GM19023 (cell line): ENCODE results near the gene DMTF1.
A peak's percentile ranks its signal among the peaks of the same experiment; 100 is the strongest.
"Not testable (repeated sequence)": the region's sequence is repeated elsewhere in the genome, so short reads cannot be mapped to it uniquely, and the experiment has no call there.

Experiments
- ATAC-seq: cut with Tn5 transposase; IDR thresholded peaks from one replicate; pipeline ENCODE4 v1.9.1; 2021; ENCODE audit warnings: mild to moderate bottlenecking, moderate library complexity; ENCODE audit not compliant: unreplicated experiment

Gene DMTF1

DNA sequence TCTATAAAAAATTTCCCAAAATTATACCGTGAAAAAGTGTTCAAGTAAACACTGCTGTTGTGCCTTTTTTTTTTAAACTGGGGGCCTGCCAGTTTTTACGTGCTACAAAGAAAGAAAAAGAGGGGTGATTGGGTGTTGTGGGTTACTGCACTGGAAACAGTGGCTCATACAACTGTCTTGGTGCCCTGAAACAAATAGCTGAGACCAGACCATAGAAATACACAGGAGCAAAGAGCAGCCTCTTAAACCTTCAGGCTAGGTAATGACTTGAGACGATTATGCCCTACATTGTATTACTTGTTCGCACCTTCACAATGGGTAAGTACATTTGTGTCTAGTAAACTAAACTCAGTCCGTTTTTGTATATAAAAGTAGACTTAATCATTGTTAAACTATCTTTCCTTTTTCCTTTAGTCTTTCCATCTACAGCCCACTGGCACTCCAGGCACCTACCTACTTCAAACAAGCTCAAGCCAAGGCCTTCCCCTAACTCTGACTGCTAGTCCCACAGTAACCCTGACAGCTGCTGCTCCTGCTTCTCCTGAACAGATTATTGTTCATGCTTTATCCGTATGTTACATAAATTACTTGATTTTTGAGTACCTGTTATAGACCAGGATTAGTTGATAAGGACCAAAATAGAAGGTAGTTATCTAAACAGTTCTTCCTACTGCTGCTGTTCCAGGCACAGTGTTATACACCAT is 40.7 kb downstream of the DMTF1 start:
- ATAC-seq = no peak

DNA sequence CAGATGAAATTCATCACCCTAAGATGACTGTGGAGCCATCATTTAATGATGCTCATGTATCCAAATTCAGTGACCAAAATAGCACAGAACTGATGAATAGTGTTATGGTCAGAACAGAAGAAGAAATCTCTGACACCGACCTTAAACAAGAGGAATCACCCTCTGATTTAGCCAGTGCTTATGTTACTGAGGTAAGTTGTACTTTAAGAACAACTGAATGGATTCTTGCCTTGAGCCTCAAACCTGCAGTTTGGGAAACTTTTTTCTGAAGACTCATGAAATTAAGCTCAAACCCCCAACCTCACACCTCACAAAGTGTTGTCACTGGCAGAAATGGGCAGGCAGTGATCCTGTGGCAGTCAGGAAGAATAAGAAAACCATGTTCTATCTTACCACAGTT is 41.7 kb downstream of the DMTF1 start:
- no peak for ATAC-seq

DNA sequence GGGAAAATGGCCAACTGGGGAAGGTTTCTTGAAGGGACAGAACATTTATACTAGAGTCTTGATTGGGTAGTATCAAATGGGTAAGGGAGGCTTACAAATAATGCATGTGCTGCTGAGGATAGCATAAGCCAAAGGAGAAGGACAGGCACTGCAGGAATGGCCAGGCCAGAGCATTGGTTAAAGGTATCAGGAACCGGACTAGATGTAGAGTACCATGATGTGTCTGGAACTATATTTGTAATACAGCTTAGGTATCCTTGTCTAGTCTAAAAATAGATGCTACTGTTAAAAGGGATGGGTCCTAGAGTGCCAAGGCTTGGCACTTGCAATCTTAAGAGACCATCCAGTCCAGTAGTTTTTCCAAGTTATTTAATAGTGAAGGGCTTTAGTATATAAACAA is 47.0 kb downstream of the DMTF1 start:
- ATAC-seq = no peak

DNA sequence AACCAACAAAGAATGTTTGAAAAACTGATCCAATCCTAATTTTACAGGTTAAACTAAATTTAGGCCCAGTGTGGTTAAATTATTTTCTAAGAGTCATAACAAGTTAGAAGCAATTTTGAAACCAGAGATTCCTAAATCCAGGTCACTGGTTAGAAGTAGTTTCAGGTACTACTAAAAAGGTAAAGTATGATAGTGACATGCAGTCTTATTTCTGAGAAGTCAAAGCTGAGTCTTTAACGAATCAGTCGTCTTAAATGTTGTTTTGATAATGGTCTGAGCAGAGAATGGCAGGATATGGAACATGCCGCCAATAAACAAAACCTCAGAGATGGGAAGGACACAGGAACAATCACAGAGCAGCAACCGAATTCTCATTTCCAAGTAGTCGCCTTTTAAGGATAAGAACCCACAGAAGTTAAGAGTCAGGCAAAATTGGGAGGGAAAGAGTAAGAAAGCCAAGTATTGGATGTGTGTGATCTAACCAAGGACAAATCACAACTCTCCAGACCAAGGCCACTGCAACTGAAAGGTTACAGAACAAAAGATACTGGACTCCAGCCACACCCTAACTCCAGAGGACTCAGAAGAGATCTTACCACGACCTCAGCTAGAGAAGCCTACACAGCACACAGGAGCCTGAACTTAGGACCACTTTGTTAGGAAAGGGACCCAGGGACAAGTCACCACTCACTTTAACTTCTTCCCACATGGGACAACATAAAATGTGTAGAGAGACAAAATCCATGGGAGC is 47.6 kb downstream of the DMTF1 start:
- no peak for ATAC-seq

DNA sequence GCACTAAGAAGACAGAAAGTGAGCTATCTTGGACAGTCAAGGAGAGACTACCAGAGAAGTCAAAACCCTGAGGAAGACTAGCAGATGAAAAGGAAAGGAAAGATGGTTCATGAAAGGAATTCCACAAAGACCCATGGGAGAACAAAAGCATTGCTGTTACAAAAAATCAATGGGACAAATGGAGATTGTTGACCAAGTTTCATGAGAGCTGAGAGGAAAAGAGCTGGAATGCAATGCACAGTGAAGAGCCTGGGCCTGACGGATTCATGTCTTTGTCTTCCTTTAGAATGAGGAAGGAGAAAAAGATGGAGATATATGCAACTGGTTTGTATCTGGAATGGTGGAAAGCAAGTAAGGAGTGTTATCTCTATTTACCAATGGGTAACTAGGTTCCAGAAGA is 50.0 kb downstream of the DMTF1 start:
- ATAC-seq = no peak

DNA sequence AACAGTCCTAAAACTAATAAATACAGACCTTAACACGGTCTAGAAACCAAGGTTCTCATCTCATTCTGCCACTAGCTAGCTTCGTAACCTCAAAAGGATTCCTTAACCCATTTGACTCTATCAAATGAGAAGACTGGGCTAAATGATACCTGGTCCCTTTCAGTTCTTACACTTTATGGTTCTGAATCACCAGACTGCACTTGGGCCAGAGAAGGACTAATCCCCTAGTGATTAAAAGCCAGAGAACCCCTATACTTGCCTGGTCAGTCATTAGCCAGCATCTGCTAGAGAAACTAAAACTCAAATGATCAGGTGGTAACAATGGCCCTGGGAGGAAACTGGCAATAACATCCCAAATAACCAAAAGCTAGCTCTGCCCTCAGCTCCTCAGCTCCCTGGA is 50.5 kb downstream of the DMTF1 start:
- no peak for ATAC-seq

DNA sequence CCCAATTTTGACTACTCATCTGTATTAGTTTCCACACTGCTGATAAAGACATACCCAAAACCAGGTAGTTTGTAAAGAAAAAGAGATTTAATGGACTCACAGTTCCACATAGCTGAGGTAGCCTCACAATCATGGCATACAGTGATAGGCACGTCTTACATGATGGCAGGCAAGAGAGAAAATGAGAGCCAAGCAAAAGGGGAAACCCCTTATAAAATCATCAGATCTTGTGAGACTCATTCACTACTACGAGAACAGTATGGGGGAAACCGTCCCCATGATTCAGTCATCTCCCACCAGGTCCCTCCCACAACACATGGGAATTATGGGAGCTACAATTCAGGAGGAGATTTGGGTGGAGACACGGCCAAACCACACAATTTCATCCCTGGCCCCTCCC is 51.7 kb downstream of the DMTF1 start:
- ATAC-seq = not testable (repeated sequence)

DNA sequence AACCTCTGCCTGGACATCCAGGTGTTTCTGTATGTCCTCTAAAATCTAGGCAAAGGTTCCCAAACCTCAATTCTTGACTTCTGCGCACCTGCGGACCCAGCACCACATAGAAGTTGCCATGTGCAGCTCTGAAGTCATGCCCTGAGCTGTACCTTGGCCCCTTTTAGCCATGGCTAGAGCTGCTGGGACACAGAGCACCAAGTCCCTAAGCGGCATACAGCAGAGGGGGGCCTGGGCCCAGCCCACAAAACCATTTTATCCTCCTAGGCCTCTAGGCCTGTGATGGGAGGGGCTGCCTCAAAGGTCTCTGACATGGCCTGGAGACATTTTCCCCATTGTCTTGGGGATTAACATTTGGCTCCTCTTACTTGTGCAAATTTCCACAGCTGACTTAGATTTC is 52.7 kb downstream of the DMTF1 start:
- ATAC-seq = no peak

DNA sequence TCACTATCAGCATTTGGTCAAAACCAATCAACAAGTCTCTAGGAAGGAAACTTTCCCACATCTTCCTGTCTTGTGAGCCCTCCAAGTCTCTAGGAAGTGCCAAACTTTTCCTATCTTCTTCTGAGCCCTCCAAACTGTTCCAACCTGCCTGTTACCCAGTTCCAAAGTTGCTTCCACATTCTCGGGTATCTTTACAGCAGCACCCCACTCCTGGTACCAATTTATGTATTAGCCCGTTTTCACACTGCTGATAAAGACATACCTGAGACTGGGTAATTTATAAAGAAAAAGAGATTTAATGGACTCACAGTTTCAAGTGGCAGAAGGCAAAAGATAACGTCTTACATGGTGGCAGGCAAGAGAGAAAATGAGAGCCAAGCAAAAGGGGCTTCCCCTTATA is 53.4 kb downstream of the DMTF1 start:
- not testable (repeated sequence) for ATAC-seq

DNA sequence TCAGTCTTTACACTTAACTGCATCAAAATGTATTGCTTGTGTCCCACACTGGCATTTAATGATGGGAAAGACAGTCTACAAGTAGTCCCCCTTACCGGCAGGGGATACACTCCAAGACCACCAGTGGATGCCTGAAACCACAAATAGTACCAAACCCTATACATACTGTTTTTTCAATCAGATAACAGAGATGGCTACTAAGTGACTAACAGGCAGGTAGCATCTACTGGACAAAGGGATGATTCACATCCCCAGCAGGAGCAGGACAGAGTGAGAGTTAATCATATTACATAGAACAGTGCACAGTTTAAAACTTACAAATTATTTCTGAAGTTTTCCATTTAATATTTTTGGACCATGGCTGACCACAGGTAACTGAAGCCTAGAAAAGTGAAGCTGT is 54.1 kb downstream of the DMTF1 start:
- ATAC-seq = no peak

DNA sequence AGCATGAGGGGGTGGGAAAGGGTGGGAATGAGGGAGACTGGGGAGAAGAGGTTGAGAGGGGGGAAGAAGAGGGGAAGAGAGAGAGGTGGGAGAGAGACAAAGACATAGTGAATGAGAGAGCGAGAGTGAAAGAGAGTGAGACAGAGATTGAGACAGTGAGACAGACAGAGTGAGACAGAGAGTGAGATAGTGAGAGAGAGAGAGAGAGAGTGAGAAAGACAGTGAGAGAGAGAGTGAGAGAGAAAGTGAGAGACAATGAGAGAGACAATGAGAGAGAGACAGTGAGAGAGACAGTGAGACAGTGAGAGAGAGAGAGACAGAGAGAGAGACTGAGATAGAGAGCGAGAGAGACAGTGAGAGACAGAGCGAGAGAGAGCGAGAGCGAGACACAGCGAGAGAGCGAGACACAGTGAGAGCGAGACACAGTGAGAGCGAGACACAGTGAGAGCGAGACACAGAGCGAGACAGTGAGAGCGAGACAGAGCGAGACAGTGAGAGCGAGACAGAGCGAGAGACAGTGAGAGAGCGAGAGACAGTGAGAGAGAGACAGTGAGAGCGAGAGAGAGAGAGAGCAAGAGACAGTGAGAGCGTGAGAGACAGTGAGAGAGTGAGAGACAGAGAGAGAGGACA is 57.2 kb downstream of the DMTF1 start:
- no peak for ATAC-seq

DNA sequence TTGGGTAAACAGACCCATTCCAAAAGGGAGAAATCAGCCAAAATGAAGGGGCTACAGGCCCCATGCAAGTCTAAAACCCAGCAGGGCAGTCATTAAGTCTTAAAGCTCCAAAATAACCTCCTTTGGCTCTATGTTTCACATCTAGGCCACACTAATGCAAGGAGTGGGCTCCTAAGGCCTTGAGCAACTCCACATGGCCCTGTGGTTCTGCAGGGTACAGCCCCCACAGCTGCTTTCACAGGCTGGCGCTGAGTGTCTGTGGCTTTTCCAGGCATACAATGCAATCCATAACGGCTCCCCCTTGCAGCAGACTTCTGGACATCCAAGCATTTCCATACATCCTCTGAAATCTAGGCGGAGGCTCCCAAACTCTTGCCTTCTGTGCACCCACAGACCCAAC is 58.3 kb downstream of the DMTF1 start:
- ATAC-seq = no peak

DNA sequence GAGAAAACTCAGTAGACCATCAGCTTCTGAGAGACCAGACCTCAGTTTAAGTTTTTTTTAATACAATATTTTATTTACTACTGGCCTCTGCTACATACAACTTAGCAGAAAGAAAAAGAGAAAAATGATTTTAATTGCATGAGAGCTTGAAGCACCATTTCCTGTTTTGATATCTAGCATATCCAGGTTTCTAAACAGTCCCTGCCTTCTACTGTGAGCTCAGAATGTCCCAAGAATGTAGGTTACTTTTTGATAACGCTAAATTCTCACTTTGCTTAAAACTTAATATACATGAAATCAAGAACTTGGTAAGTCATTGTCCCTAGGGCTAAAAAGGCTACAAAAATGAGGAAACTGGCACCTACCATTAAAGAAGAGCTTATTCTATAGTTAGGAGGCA is 60.2 kb downstream of the DMTF1 start:
- no peak for ATAC-seq

DNA sequence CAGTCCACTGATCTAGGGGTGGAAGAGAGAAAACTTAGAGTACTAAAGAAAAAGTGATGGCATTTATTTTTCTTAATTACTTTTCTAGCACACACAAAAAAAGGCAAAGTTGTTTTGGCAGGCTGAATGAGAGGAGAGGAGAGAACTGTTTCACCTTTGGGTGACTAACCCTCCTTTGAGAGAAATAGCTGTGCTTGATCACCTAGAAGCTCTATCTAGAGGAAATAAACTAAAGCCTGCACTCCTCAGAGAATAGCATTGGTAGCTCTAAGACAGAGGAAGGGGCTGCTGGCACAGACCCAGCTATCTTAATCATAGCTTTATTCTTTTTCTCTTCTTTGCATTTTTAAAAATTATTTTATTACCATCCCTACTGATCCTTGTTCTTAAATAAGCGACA is 61.0 kb downstream of the DMTF1 start:
- no peak for ATAC-seq

DNA sequence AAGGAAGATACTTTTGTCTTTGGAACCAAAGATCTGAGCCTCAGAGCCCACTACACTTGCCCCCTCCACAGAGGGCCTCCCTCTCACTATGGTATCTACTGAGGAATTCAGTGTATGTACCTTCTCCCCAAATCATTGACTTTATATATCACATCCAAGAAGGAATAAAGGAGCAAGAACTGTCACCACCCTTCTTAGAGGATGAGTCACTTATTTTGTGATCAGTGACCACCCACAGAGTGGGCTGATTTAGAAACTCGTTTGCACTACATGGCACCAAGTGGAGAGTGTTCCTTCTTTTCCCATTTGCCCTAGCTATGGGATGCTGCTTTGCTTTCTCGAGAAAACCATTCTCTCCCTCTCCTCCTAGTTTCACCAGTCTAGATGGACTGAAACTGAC is 61.6 kb downstream of the DMTF1 start:
- ATAC-seq = no peak

DNA sequence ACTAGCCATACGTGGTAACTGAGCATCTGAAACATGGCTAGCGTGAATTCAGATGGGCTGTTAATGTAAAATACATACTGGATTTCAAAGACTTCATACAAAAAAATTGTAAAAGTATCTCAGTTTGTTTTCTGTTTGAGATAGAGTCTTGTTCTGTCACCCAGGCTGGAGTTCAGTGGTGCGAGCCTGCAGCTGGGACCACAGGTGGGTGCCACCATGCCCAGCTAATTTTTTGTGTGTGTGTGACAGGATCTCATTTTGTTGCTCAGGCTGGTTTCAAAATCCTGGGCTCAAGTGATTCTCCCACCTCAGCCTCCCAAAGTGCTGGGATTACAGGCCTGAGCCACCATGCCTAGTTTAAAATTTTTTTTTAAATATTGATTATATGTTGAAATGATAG is 62.8 kb downstream of the DMTF1 start:
- ATAC-seq = no peak

DNA sequence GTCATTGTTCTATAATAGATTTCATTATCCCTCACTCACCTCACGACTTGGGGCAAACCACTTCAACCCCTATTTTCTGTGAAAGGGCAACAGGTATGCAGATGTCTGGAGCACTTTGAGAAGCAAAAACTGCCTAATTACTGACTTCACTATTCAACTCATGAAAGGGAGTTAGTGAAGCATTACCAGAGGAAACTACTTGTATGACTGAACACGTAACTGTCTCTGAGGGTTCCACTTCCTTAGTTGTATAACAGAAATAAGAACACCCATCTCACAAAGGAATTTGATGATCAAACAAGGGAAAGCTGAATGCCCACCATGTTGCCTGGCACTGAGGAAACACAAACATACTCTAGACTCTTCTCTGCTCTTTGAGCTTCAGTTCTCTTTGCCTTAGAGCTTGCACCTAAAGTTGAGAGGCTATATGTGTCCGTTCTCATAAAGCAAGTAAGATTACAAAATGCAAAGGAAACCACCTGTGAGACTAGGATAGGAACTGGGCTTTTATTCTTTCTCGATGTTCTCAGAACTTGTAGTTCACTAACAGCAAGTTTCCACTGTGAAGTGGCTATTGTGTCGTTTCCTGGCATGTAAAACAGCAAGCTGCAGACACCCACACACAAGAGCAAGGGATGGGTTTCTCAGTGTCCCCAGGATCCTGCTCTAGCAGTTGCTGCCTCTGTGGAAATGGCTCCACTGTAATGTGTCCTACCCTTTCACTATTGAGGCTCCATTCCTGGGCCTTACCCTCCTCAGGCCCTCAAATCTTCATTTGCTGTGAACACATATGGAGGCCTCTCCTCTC is 64.7 kb downstream of the DMTF1 start:
- peak; percentile 48 for ATAC-seq

DNA sequence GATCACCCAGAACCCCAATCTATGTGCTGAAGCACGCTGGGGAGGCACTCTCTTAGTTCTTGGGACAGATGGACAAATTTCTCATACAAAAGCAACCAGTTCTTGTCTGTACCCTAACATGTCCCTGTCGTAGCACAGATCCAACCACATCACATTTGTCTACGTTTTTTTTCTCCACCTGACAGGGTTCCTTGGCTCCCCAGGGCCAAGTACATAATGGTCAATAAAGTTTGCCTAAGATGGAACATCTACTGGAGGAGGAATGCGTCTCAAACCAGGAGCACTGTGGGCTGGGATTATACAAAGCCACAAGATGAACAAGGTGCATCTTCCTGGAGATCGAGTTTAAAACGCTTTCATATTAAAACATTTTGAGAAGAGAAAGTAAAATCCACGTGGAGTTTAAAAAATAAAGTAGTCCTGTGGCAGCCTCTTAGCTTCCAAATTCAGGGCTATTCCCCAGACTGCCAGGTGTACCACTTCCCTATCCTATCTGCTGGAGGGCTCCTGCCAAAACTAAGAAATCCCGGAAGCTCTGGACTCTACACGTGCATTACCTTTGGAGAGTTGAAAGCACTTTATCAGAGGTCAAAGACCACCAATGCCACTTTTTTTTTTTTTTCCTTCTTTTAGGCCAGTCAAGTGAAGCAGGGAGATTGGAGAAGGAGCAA is 65.9 kb downstream of the DMTF1 start:
- no peak for ATAC-seq

DNA sequence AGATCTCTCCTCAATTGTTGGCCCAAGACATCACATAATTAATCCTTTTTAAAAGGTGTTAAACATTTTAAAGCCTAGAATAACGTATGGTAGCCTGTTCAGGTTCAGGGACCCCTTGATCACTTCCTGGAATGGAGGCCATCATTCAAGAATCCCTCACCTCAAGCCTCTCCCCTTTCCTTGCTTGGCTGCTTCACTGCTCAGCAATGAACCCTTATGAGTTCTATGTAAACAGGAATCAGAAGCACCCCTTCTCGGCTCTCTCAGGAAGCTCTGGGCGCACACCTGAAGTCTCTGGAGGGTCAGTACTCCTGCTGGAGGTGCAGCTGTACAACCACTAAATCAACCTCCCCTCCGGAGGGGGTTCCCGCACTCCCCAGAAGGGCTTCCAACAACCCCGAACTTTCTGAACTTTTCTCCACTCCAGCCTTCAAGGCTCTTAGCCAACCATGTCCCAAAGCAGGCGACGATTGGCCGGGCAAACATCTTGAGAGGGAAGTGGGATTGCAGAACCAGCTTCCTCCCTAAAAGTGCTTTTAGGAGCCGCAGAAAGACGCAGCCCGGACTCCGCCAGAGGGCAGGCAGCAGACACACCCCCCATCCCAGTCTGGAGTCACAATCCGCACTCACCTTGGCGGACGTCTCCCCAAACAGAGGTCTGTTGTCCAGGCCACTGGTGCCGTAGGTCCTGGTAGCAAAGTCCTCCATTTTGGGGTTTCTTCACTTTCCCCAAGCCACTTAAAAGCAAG is 66.7 kb downstream of the DMTF1 start:
- ATAC-seq = peak; percentile 0

DNA sequence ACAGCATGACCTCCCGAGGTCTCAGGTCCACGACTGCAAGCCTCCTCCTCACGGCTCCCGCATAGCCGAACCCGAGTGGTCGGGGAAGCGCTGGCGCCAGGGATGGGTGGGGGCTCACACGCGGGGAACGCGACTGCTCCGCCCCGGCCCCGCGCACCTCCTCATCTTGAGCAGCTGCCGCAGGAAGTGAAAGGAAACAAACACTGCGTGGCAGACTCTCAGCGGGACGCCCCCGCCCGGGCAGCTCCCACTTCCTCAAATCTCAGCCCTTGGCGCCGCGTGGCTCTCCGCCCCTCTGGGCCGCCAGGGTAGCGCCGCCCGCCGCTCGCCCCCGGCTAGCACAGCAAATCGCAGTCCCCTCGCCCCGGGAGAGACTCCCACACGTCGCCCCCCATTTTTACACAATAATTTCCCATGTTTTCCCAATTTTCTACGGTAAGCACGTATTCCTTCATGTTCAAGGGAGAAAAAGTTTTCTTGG is 67.3 kb downstream of the DMTF1 start, which contains the start of gene TMEM243:
Gene TMEM243, minus strand, starts transcription at position 188 of the 481 bp plus-strand sequence. CDS start 229 bp downstream, outside the sequence.
- ATAC-seq = peak; percentile 49
